ENCODE data around the gene NXPH2.

DNA sequence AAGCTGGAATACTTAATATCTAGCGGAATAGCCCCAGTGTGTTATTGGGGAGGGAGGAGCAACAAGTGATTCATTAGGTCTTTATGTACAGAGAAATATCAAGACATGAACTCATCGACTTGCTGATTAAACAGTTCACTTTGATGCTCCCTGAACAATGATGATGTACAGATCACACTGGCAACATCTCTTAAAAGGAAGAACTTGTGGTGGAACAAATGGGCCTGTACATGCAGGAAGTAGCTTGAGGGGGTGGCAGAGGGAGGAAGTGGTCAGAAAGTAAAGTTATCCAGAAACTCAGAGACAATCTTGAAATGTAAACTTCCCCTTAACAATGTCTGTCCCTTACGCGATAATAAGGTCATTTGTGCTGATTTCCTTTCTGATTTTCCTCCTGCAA is 90.5 kb downstream of the NXPH2 start:
- TF ChIP-seq TAF1 (IDR thresholded peaks at IDR 0.05; ENCODE audit: low read depth, low read length), result no peak
- no peak for TF ChIP-seq POLR2AphosphoS5 (IDR thresholded peaks at IDR 0.05; ENCODE audit: low read depth, low read length)
